Calu3 (cell line): ENCODE results near the gene KLC3. TPM values are rescaled to one million over a fixed set of nuclear protein-coding genes. Genes with fewer than 3 reads are reported as not detected.
"Not testable (repeated sequence)": the region's sequence is repeated elsewhere in the genome, so short reads cannot be mapped to it uniquely, and the experiment has no call there.

Experiments used
- BruUV-seq: library from RNA; stranded (reverse); fragments of 400-500 nt; replicated peaks from 2 replicates; lab custom pipeline; 2021; lab: Mats Ljungman, UMichigan
- CTCF ChIA-PET: fragments of 300-600 bp; sonication (Branson Sonifier 250); formaldehyde crosslinking; loops from one replicate; lab custom pipeline; 2022; ENCODE audit warnings: antibody characterized with exemption; lab: Charles Lee
- DNase-seq: peaks from one replicate; pipeline ENCODE4 v3.0.0; 2022
- H3K27ac Mint-ChIP-seq: one replicate; pipeline ENCODE4 v1.8.0; 2022; ENCODE audit warnings: mixed read lengths; ENCODE audit not compliant: unreplicated experiment
- H3K27me3 Mint-ChIP-seq: one replicate; pipeline ENCODE4 v1.8.0; 2022; ENCODE audit warnings: mixed read lengths; ENCODE audit not compliant: unreplicated experiment
- H3K36me3 Mint-ChIP-seq: one replicate; pipeline ENCODE4 v1.8.0; 2022; ENCODE audit warnings: mild to moderate bottlenecking, moderate library complexity, mixed read lengths; ENCODE audit not compliant: insufficient read depth, unreplicated experiment
- H3K4me1 Mint-ChIP-seq: one replicate; pipeline ENCODE4 v1.8.0; 2022; ENCODE audit warnings: mild to moderate bottlenecking, low read depth, mixed read lengths; ENCODE audit not compliant: unreplicated experiment
- H3K4me3 Mint-ChIP-seq: one replicate; pipeline ENCODE4 v1.8.0; 2022; ENCODE audit warnings: mild to moderate bottlenecking, low read depth, moderate library complexity, mixed read lengths; ENCODE audit not compliant: unreplicated experiment
- H3K9me3 Mint-ChIP-seq: one replicate; pipeline ENCODE4 v1.8.0; 2022; ENCODE audit warnings: low read depth, mixed read lengths; ENCODE audit not compliant: unreplicated experiment
- CTCF ChIP-seq: fragments of 200-600 bp; IDR thresholded peaks from one replicate; pipeline ENCODE4 v1.8.0; 2022; ENCODE audit warnings: antibody characterized with exemption; ENCODE audit not compliant: unreplicated experiment
- intact Hi-C: fragments of 100-400 bp; cut with micrococcal nuclease; formaldehyde crosslinking; loops from one replicate; pipeline ENCODE4 v1.10.0; 2022; ENCODE audit not compliant: unreplicated experiment
- total RNA-seq: library from RNA; stranded (reverse); gene quantifications from 2 replicates; pipeline ENCODE4 v1.2.3, GENCODE V29; 2022

KLC3 gene
- total RNA-seq, 1 experiment from 2014 or later, result 3.3 TPM

- Mint-ChIP-seq H3K36me3 (peaks cover 6% of the 10 kb centered on the region), H3K9me3 (no peaks in the 10 kb centered on the region), H3K4me3 (no peak overlapping the region), H3K4me1 (peaks cover 23% of the 10 kb centered on the region), H3K27me3 (peaks cover 51% of the 10 kb centered on the region), H3K27ac (no peak overlapping the region)
- no TSS peak for BruUV-seq
- no peak for TF ChIP-seq CTCF
- intact Hi-C loops, result no loop called here
- CTCF ChIA-PET, result no interaction called here
- DNase-seq, result no peak
Observed at GRCh38 chr19:45324349-45324907, 16.1 kb upstream of the KLC3 start.

GRCh38 chr19:45327404-45328143, 13.0 kb upstream of the KLC3 start:
- TF ChIP-seq CTCF, result no peak
- H3K27ac Mint-ChIP-seq, result no peak overlapping the region
- no TSS peak for BruUV-seq
- peaks cover 14% of the 10 kb centered on the region for H3K4me1 Mint-ChIP-seq
- DNase-seq, result no peak
- H3K27me3 Mint-ChIP-seq, result peaks cover 40% of the 10 kb centered on the region
- no peak overlapping the region for H3K4me3 Mint-ChIP-seq
- H3K9me3 Mint-ChIP-seq, result no peaks in the 10 kb centered on the region
- peaks cover 6% of the 10 kb centered on the region for H3K36me3 Mint-ChIP-seq
- CTCF ChIA-PET, result interaction anchor here (0.6 kb wide), 1 partner anchor 134 kb away, joined by 7 read pairs; no protein-coding TSS in a partner anchor
- intact Hi-C loops, result no loop called here

GRCh38 chr19:45331411-45331810, 9.1 kb upstream of the KLC3 start:
- Mint-ChIP-seq H3K4me1 (peaks cover 3% of the 10 kb centered on the region), H3K27ac (no peak overlapping the region), H3K9me3 (no peaks in the 10 kb centered on the region), H3K4me3 (no peak overlapping the region), H3K27me3 (peaks cover 15% of the 10 kb centered on the region), H3K36me3 (no peaks in the 10 kb centered on the region)
- no TSS peak for BruUV-seq
- DNase-seq, result no peak
- intact Hi-C loops, result no loop called here
- no peak for TF ChIP-seq CTCF
- CTCF ChIA-PET, result interaction anchor here (0.6 kb wide), 1 partner anchor 106 kb away, joined by 4 read pairs; no protein-coding TSS in a partner anchor

GRCh38 chr19:45333609-45334303, 6.8 kb upstream of the KLC3 start:
- BruUV-seq, result no TSS peak
- Mint-ChIP-seq H3K4me3 (no peak overlapping the region), H3K36me3 (peaks cover 4% of the 10 kb centered on the region), H3K27me3 (peaks cover 3% of the 10 kb centered on the region), H3K9me3 (no peaks in the 10 kb centered on the region), H3K4me1 (no peaks in the 10 kb centered on the region), H3K27ac (no peak overlapping the region)
- no peak for DNase-seq
- intact Hi-C loops, result no loop called here
- no peak for TF ChIP-seq CTCF
- CTCF ChIA-PET, result interaction anchor here (0.5 to 0.8 kb wide), 3 partner anchors 24 to 282 kb away, joined by 3 to 8 read pairs (median 3); no protein-coding TSS in a partner anchor

- CTCF ChIA-PET, result interaction anchor here (0.7 to 0.8 kb wide), 2 partner anchors 222 to 281 kb away, joined by 3 to 8 read pairs; no protein-coding TSS in a partner anchor
- H3K4me1 Mint-ChIP-seq, BruUV-seq, H3K9me3 Mint-ChIP-seq, intact Hi-C loops, H3K27ac Mint-ChIP-seq, DNase-seq, H3K36me3 Mint-ChIP-seq, H3K4me3 Mint-ChIP-seq, H3K27me3 Mint-ChIP-seq: not testable (repeated sequence)
Observed at GRCh38 chr19:45334881-45335280, 5.7 kb upstream of the KLC3 start.
